ENCODE data around the gene NABP2. TPM values are rescaled to one million over a fixed set of nuclear protein-coding genes. Genes with fewer than 3 reads are reported as not detected.

The NABP2 gene
- total RNA-seq, result 71.8 and 75.7 TPM in 2 replicates
- long read RNA-seq, transcript NABP2-201 (7 exons, 1,417 nt), result major isoform, 23 of 36 reads
- long read RNA-seq, transcript NABP2-203 (6 exons, 1,775 nt), result minor isoform, 6 of 36 reads
- long read RNA-seq, partial matches to known transcripts, result 0 of 36 reads
- long read RNA-seq, other reads (novel, unspliced or antisense), result 2 of 36 reads

DNA sequence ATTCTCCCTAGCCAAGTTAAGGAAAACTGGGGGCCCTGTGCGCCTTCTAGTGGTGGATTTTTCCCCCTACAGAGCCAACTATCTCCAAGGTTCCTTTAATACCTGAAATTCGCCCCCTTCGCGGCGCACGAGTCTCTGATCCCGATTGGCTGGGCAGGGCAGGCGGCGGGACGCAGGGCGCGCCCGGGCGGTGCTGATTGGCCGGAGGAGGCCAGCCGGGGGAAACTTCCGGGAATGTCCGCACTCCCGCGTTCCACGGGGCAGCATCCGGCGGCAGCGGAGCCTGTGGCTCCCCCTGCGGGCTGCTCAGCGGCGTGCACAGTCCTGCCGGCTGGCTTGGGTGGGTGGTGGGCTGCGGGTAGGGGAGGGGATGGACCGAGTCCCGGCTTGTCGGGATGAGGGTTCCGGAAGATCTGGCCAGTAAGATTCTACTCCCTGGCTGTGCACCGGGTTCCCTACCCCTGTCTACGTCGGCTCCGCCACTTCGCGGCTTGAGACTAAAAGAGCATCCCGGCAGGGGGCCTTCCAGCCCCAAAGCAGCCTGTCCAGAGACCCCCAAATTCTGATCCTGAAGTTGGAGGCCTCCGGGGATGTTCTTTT, at the start of gene NABP2:
TSS of gene NABP2 (plus strand) at position 241 of the 600 bp plus-strand sequence. CDS start 515 bp downstream, outside the sequence.
- Mint-ChIP-seq H3K27me3 (ENCODE audit: low read depth) (no peaks in the 10 kb centered on the region), H3K4me1 (peaks cover 46% of the 10 kb centered on the region), H3K36me3 (ENCODE audit: low read depth) (no peaks in the 10 kb centered on the region), H3K9me3 (no peaks in the 10 kb centered on the region), H3K4me3 (peak within 1 kb of the TSS; percentile 100), H3K27ac (ENCODE audit: unreplicated experiment) (peak within 1 kb of the TSS; percentile 96)
- peak; percentile 98 for DNase-seq (ENCODE audit: low read depth, low spot score)
- TF ChIP-seq, protein P1, sequence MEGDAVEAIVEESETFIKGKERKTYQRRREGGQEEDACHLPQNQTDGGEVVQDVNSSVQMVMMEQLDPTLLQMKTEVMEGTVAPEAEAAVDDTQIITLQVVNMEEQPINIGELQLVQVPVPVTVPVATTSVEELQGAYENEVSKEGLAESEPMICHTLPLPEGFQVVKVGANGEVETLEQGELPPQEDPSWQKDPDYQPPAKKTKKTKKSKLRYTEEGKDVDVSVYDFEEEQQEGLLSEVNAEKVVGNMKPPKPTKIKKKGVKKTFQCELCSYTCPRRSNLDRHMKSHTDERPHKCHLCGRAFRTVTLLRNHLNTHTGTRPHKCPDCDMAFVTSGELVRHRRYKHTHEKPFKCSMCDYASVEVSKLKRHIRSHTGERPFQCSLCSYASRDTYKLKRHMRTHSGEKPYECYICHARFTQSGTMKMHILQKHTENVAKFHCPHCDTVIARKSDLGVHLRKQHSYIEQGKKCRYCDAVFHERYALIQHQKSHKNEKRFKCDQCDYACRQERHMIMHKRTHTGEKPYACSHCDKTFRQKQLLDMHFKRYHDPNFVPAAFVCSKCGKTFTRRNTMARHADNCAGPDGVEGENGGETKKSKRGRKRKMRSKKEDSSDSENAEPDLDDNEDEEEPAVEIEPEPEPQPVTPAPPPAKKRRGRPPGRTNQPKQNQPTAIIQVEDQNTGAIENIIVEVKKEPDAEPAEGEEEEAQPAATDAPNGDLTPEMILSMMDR (conservative IDR thresholded peaks at IDR 0.05), result peak; percentile 85

DNA sequence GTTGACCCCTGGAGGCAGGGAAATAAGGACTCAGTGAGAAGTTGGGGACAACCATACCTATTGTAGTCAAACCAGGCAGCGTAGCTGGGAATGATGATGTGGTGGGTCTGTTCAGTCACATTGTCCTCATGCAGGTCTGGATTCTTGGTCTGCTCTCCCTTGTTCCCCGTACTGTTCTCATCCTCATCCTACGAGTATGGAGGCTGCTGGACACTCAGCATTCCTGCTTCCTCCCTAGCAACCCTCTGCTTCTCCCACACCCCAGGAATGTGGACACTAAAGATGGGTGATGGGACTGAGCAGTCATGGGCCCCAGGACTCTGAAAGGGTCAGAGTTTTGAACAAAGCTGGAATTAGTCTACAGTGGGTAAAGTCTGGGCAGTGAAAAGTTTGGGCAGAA, 45.8 kb upstream of the NABP2 start:
- Mint-ChIP-seq H3K36me3 (ENCODE audit: low read depth) (peaks cover 54% of the 10 kb centered on the region), H3K27ac (ENCODE audit: unreplicated experiment) (peak overlapping the region; percentile 57), H3K4me1 (no peaks in the 10 kb centered on the region), H3K4me3 (no peak overlapping the region), H3K27me3 (ENCODE audit: low read depth) (no peaks in the 10 kb centered on the region), H3K9me3 (no peaks in the 10 kb centered on the region)
- TF ChIP-seq, protein P1 (conservative IDR thresholded peaks at IDR 0.05), result no peak
- no peak for DNase-seq (ENCODE audit: low read depth, low spot score)

GRCh38 chr12:56186957-56187356, 37.2 kb upstream of the NABP2 start:
- Mint-ChIP-seq H3K27ac (ENCODE audit: unreplicated experiment) (no peak overlapping the region), H3K36me3 (ENCODE audit: low read depth) (peaks cover 12% of the 10 kb centered on the region), H3K9me3 (no peaks in the 10 kb centered on the region), H3K4me1 (peaks cover 36% of the 10 kb centered on the region), H3K27me3 (ENCODE audit: low read depth) (peaks cover 12% of the 10 kb centered on the region), H3K4me3 (peak overlapping the region; percentile 96)
- no peak for DNase-seq (ENCODE audit: low read depth, low spot score)
- TF ChIP-seq, protein P1 (conservative IDR thresholded peaks at IDR 0.05), result no peak

DNA sequence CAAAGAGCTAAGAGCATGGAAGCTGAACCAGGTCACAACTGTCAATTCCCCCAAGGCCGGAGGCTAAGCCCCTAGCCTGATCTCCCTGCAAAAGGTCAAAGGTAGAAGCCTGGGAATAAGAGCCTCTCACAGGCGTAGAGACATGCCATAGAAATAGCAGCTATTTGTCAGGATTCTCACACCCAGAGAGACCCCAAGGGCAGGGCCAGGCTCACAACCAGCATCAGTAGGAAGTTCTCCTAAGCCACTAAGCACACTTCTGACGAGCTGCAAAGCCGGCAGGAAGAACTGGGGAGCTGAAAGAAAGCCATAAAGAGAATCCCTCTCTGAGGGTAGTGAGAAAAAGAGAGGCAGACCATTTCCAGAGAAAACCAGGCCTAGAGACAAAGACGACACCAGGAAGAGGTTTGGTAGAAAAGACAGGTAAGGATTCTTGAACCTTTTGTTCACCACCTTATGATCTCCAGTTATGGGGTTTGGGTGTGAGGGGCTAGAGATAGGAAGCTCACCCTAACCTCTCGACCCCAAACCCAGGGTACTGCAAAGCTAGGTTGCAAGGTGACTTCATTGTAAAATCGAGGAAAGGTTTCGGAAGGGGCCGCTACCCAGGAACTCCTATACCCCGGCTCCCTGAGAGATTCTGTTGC, 35.9 kb upstream of the NABP2 start:
- H3K9me3 Mint-ChIP-seq, result no peaks in the 10 kb centered on the region
- H3K4me1 Mint-ChIP-seq, result peaks cover 43% of the 10 kb centered on the region
- H3K4me3 Mint-ChIP-seq, result peak overlapping the region; percentile 96
- H3K27me3 Mint-ChIP-seq (ENCODE audit: low read depth), result peaks cover 12% of the 10 kb centered on the region
- TF ChIP-seq, protein P1 (conservative IDR thresholded peaks at IDR 0.05), result no peak
- peaks cover 14% of the 10 kb centered on the region for H3K36me3 Mint-ChIP-seq (ENCODE audit: low read depth)
- DNase-seq (ENCODE audit: low read depth, low spot score), result no peak
- peak overlapping the region; percentile 59 for H3K27ac Mint-ChIP-seq (ENCODE audit: unreplicated experiment)

- DNase-seq (ENCODE audit: low read depth, low spot score), result no peak
These were observed 35.4 kb upstream of the NABP2 start for GRCh38 chr12:56188778-56189098.

More at GRCh38 chr12:56188778-56189098, 35.4 kb upstream of the NABP2 start:
- Mint-ChIP-seq H3K27me3 (ENCODE audit: low read depth) (peaks cover 12% of the 10 kb centered on the region), H3K27ac (ENCODE audit: unreplicated experiment) (peak overlapping the region; percentile 59), H3K36me3 (ENCODE audit: low read depth) (peaks cover 17% of the 10 kb centered on the region), H3K4me1 (peaks cover 45% of the 10 kb centered on the region), H3K4me3 (peak overlapping the region; percentile 96), H3K9me3 (no peaks in the 10 kb centered on the region)
- TF ChIP-seq, protein P1 (conservative IDR thresholded peaks at IDR 0.05), result no peak
